HG03066 (cell line): ENCODE data around the gene HS6ST3.

Experiments
- ATAC-seq: cut with Tn5 transposase; IDR thresholded peaks from one replicate; pipeline ENCODE4 v1.9.1; 2021; ENCODE audit warnings: low read depth; ENCODE audit not compliant: unreplicated experiment

HS6ST3 gene

DNA sequence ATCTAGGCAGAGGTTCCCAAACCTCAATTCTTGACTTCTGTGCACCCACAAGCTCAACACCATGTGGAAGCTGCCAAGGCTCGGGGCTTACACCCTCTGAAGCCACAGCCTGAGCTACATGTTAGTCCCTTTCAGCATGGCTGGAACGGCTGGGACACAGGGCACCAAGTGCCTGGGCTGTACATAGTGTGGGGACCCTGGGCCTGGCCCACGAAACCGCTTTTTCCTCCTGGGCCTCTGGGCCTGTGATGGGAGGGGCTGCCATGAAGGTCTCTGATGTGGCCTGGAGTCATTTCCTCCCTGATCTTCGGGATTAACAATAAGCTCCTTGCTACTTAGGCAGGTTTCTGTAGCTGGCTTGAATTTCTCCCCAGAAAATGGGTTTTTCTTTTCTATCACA, 108.1 kb downstream of the HS6ST3 start:
- no peak for ATAC-seq

DNA sequence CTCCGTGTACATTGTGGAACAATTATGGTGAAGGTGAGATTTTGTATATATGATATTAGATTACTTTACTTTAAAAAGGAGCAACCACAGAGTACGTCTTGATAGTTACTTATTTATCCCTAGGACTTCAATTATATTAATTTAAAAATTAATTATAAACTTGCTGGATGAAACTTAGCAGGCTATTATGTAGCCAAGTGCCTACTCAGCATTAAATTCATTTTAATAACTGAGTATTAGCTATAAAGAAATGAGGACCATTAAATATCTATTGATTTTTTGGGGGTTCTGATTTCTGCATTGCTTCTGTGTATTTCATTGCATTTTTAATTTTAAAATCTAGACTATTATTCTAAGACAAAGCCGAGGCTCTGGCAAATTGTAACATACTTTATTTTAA, 109.4 kb downstream of the HS6ST3 start:
- ATAC-seq, result no peak

DNA sequence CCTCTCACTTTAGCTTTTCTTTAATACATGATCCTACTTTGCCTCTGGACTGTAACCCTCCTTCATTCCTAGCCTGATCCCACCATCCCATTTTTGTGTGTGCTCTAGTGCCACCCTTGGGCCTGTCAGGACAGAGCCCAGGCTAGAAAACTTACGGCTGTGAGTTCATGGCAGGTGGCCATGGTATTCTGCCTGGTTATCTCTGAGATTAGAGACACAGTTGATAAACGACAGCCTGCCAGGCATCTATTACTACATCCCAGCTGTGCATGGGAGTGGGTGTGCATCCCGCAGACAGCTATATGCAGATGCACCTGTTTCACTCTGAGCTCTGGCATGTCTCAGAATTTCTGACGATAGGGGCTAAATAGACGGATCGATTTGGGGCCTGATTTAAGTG, 110.9 kb downstream of the HS6ST3 start:
- ATAC-seq, result no peak

DNA sequence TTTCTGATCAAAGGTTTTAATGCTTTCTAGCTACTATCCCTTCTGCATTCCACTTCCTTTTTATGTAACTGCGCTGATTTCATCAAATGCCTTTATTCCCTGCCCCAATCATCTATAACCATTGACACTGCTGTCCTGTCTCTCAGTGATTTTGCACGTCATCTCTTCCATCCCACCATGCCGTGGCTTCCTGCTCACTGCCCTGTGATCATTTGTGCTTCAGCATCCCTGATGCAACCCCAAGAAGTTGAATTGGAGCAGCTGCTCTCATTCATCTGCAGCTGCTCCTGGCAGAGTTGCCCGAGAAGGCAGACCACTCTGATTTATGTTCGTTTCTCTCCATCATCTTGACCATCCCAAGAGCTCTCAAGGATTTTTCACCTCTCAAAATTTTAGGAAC, 112.4 kb downstream of the HS6ST3 start:
- ATAC-seq, result no peak

DNA sequence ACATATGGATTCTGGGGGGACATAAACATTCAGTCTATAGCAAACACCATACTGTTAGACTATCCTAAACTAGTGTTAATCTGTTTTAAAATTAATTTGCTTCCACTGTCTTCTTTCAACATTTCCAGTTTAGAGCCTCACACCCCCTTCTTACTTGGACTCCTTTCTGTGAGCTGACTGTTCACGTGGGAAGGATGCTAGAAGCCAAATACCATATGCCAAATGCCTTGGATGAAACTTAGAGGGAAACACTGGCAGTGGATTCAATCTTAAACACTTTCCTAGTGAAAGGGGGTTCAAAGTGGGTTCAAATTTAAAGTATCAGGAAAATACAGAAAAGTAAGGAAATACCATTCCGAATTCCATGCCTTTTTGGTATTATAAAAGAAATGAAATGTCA, 113.6 kb downstream of the HS6ST3 start:
- ATAC-seq, result no peak

DNA sequence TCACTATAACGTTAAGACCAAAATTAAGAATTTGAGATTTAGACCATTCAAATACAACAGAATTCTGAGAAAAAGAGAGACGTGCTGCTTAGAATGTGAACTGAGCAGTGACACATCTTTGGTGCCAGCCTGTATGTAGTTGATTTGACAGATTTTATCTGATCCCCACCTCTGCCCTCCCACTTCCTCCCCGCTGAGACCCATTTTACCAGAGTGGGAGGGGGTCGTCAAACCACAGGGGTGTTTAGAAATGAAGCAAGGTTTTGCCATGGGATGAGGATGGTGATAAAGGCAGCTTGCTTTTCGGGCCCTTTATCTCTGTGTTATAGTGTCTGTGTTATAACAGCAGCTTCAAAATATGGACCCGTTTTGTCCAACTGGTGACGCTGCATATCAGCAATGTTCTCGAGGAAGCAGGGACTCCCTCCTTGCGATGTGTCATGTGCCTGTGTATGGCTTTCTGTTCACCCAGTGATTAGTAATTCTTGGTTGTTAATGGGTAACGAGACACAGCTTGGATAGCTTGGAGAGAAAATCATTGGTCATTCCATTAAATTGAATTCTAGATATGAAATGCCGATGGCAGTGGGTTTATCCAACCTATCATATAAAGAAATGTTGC, 125.0 kb downstream of the HS6ST3 start:
- ATAC-seq, result no peak

DNA sequence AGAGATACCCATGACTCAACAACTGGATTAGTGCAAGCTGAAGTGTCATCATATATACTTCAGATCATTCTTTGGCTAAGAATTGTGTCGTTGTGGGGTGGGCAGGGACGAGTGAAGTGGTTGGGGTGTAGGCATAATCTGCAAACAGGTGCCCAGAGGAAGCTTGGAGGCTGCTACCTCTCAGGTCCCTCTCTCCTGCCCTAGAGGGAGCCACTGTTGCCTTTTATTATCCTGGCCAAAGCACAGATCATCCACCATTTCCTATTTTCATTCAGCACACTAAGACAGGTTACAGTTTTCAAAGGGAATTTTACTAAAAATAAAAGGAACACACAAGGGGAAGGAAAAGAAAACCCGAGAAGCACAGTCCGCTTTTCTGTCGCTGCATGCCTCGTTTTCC, 126.6 kb downstream of the HS6ST3 start:
- no peak for ATAC-seq

DNA sequence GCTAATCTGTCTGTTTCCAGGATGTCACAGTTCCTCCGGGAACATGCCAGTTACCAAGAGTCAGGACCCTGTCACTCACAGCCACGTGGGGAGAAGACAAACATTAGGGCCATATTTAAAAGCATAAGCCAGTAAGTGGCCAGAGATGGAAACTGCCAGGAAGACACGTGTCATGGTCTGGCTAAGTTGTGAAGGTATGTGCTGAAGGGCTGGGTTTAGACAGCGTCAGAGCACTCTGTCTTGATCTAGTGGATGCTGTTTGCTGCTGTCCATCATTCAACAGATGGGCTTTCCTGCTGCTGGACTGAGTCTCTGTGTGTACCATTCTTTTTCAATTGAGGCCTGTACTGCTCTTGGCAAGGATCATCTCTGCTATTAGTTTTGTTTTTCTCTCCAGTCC, 128.6 kb downstream of the HS6ST3 start:
- no peak for ATAC-seq

DNA sequence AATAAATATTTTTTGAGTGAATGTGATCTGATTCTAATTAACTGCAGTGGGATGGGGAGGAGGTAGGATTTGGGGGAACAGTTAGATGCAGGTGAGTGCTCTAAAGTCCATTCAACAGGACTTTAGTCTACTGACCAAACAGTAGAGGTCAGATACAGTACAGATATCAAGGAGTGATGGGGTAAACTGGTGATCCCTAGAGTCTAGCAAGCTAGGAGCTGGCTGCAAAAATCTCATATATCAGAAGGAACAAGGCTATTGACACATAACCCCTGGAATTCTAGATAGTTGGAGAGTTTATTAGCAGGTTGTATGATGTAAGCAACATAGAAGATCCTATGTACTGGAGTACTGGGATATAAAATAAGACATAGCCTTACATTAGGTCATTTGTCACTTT, 131.6 kb downstream of the HS6ST3 start:
- no peak for ATAC-seq

DNA sequence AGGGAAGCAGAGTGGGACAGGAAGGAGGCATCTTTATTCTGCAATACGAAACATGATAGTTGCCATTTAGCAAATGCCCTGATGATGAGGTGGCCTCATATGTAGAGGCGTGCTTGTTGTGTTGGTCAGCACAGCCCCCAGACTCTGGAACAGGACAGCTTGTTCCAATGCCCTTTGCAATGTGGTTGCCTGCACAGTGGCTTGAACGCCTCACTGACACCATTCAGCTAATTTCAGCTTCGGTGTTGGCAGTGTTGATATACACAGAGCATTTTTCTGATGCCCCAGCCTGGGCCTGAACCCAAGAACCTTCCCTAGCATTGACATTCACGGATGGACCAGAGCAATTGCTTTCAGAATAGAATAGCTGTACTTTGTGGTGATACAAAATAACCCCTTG, 133.3 kb downstream of the HS6ST3 start:
- no peak for ATAC-seq

DNA sequence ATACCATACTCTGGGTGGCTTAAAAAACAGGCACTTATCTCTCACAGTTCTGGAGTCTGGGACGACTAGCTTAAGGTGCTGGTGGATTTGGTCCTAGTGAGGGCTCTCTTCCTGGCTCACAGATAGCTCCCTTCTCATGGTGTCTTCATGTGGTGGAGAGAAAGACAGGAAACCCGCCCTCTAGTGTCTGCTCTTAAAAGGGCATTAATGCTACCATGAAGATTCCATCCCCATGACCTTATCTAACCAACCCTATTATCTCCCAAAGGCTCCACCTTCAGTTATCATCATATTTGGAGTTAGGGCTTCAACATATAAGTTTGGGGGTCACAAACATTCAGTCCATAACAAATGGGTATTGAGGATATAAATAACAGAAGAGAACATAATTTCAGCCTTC, 139.4 kb downstream of the HS6ST3 start:
- no peak for ATAC-seq

DNA sequence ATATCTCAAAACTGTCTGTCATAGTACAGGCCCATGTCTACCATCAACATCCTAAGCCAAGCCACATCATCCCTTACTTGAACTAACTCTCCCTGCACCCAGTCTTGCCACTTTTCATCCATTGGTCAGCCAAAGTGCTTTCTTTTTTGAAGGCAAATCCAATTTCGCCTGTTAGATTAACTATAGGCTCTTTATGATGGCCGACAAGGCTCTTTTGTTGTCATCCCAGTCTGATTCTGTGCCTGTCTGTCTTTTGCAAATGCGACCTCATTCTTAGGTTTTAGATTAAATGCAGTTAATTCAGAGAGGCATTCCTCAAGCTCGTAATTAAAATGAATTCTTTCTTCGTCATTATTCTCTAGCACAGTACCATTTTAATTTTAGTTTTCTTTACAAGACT, 148.3 kb downstream of the HS6ST3 start:
- no peak for ATAC-seq

DNA sequence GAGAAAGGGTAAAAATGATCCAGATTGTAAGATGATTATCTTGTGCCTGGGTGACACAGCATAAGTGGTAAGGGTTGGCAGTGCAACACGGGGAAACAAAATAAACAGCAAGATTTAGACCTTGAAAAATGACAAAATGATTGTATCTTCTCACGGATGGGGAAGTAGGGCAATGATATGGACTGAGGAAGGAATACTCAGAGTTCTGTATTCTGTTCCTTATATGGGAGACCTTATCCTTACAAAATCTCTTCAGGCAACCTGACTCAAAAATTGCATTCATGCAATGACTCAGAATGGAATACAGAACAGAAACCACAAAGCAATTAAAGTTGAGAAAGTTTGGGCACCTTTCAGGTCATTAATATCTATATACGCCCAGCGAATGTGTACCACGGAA, 149.0 kb downstream of the HS6ST3 start:
- no peak for ATAC-seq

DNA sequence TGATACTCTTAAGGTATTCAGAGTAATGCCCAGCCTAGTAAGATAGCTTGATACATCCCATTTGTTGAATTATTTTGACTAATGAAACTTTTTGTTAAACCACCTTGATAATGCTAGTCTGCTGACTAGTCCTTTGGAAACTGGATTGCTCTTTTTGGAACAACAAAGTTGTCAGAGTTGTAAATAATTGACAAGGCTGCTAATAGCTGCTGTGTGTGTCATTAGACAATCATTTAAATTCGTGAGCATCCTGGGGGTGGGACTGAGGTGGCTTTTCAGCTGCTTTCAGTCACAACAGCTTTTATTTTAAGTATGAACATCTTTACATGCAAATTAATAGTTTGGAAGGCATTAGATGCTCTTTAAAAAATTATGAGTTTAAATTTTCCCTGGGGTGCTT, 153.5 kb downstream of the HS6ST3 start:
- no peak for ATAC-seq

DNA sequence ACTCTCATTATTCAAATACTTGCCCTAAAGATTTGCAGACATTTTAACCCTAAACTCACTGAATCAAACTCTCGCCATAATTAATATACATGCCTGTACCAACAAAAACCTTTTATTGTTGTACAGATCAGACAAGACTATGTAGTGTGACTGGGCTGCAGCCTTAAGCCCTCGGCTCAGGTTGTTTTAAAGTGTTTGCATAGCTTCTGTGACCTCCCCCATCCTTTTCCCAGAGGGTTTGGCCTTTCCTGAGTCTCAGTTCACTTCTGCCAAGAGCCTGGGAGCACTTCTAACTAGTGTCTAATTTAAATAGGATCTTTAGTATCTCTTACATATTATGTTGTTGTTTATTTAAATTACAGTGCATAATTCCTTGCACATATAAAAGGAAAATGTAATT, 158.2 kb downstream of the HS6ST3 start:
- ATAC-seq, result no peak

DNA sequence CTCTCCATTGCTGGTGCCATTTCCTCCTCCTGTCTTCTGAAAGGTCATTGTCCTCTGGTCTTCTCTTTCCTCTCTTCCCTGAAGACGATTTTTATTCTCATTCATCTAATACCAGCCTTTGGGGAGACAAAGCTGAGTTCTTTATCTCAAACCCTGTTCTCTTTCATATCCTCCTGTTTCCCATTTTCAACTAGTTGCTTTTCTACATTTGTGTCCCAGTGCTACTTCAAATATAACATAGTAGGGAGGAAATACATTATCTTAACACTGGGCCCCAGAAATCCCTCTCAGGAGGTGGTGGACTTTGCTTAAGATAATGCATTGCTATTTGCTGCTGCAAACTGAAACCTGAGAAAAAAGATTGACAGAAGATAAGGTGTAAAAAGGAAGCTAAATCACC, 159.1 kb downstream of the HS6ST3 start:
- ATAC-seq, result no peak

DNA sequence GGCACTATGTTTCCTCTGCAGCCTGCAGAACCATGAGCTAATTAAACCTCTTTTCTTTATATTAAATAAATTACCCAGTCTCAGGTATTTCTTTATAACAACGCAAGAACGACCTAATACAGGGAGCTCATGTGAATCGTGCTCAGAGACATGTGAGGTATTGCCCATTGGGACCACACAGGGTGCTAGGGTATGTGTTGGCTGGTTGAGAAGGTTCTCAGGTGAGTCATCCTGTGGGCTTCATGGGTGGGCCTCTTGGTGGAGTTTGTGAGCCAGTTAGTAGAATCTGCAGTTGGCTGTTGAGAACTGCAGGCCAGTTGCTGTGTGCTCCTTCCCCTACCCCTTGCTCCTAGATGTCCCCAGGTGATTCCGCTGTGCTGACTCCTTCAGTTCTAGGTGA, 163.0 kb downstream of the HS6ST3 start:
- no peak for ATAC-seq

DNA sequence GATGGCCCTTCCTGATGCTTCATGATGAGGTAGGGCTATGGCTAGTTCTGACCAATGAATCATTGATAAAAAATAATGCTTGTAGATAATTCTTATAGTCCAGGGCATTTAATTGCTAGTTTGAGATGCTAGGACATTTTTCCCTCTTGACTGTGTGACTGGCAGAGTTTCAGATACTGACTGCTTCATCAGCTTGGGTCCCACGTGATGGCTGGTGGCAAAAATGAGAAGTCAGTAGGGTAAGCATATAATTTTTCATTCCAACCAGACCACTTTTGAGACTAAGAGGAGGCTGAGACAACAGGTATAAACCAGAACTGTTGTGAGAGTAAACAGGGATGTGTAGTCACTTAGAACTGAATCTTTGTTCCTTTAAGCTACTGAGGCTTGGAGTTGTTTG, 183.3 kb downstream of the HS6ST3 start:
- no peak for ATAC-seq

DNA sequence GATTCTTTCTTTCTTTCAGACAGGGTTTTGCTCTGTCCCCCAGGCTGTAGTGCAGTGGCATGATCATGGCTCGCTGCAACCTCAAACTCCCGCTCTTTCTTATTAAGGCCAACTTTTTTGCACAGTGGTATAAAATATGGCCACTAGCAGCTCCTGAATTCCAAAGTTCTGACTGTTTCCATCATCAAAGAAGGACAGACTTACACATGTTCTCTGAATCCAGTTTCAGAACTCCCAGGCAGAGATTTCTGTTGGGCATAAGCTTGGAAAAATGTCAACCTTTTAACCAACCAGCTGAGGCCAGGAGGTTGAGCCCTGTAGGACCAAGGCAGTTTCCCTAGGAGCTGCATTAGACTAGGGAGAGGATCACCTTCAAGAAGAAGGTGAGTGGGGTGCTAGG, 184.1 kb downstream of the HS6ST3 start:
- ATAC-seq, result no peak

DNA sequence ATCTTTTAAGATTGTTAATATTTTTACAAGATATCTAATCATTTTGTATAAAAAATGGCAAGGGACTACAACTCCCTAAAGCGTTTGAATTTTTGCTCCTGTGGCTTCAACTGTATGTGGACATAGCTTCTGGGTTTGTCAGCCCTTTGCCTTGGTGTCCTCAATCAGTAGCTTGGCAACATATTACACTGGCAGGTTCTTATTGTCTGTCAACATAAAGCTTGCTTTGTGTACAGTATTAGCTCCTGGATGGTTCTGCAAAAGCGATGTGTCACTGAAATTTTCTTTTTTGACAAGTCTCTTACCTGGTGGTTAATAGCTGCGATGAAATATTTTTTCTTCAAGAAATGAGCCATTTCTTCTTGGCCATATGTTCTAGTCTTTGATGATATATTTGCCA, 190.0 kb downstream of the HS6ST3 start:
- no peak for ATAC-seq

DNA sequence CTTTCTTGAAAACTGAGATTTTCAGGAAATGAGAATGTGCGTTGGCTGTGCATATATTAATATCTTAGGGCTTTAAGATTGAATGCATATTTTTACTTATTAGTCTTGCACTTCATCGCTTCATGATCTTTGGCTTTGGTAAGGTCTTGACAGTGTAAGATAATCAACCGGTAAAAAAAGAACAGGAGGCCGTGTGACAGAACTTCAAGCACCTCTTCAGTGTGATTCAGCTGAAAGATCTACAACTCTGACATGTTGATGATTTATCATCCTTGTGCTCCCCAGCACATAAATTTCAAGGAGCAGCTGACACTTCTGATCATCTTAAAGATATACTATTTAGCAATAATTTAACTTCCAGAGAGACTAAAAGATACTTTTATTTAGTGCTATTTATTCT, 195.1 kb downstream of the HS6ST3 start:
- ATAC-seq, result no peak

DNA sequence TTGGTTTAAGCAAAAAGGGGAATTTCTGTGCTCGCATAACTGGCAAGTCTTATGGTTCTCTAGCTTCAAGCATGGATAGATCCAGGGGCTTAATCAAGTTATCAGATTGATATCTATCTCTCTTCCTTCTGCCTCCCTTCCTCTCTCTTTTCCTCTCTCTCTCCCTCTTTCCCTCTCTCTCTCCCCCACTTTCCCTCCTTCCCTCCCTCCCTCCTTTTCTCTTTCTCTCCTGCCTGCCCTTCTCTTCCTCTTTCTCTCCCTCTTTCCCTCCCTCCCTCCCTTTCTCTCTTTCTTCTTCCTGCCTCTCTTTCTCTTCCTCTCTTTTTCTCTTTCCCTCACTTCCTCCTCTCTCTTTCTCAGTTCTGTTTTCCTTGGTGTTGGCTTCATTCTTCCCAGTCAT, 195.8 kb downstream of the HS6ST3 start:
- no peak for ATAC-seq
